Frontal cortex (tissue), 4 donors: ENCODE measurements around the gene CRYBB3. TPM values are rescaled to one million over a fixed set of nuclear protein-coding genes. Genes with fewer than 3 reads are reported as not detected.
"Not testable (repeated sequence)": the region's sequence is repeated elsewhere in the genome, so short reads cannot be mapped to it uniquely, and the experiment has no call there.

ENCODE experiments used
- DNase-seq, 2 donors: peaks; one replicate each; pipeline ENCODE4 v3.0.0; 2012; ENCODE audit warnings: low spot score in 2 of 2
- FAIRE-seq: peaks from 2 replicates; lab custom pipeline; 2012; peaks lifted over from hg19 to GRCh38; lab: Jason Lieb, UNC
- small RNA-seq: library from RNA; depleted of rRNA; stranded (forward); fragments of <200 nt; gene quantifications from one replicate; pipeline ENCODE3, GENCODE V24; 2014
- total RNA-seq: library from RNA; depleted of rRNA; stranded (reverse); fragments of >200 nt; gene quantifications from one replicate; pipeline ENCODE4 v1.2.3, GENCODE V29; 2014
- donor health status: control.
- donor health status: control.
- donor health status: control.

CRYBB3 gene
- total RNA-seq, 1 donor from 2014 or later = not detected

DNA sequence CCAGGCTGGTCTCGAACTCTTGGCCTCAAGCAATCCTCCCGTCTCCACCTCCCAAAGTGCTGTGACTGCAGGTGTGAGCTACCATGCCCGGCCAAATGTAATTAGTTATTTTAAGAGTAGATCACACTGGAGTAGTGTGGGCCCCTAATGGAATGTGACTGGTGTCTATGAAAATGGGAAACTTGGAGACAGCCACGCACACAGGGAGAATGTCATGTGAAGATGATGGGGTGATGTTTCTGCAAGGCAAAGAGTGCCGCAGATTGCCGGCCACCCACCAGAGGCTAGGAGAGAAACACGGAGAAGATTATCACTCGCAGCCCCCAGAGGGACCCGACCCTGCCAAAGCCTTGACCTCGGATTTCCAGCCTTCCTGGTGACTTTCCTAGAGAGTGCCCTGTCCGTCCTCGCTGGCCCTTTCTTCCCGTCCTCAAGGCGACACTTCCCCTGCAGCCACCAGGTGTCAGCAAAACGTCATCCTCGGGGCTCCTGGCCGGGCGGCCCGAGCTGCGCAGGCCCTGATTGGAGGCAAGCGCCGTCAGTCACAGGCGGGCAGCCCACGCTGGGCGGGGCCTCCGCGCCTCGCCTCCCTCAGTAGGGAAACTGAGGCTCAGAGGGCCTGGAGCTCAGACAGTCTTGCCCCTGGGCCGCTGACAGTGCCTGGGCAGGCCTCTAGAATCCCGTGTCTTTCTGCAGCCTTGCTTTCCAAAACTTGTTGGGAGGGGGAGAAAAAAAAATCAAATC lies 36.1 kb downstream of the CRYBB3 start:
- DNase-seq (peak; percentile 48 to 90), FAIRE-seq (no peak)

DNA sequence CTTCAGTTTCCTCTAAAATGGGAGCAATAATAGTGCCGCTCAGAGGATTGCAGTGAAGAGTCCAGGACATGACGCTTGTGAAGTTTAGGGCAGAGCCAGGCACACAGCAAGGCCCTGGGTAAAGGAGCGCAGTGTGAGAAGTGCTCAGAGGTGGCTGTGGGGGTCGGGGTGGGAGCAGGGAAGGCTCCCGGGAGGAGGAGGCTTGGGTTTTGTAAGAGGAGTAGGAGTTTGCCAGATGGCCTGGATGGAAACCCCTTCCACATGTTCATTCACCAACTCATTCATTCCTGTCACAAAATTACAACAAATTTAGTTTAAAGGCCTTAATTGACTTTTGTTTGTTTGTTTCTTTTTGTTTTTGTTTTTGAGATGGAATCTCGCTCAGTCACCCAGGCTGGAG lies 36.8 kb downstream of the CRYBB3 start:
- DNase-seq (no peak), FAIRE-seq (no peak)

DNA sequence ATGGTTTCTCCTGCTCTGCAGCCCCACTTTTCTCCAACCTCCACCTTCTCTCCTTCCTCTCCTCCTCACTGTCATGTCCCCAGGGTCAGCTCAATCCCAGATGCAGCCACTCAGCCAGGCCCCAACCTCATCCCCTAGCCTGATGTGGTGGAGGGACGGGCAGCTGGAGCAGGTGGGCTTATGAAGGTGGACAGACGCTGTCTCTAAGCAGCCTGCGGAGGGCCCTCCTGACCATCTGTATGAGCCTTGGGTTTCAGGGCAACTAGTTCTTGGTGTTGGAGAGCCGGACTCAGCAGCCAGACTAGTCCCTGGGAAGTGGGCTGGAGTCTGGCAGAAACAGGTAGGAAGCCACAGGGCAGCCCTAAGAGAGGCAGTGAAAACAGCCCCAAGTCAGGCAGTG lies 37.8 kb downstream of the CRYBB3 start:
- no peak for FAIRE-seq
- DNase-seq = no peak

DNA sequence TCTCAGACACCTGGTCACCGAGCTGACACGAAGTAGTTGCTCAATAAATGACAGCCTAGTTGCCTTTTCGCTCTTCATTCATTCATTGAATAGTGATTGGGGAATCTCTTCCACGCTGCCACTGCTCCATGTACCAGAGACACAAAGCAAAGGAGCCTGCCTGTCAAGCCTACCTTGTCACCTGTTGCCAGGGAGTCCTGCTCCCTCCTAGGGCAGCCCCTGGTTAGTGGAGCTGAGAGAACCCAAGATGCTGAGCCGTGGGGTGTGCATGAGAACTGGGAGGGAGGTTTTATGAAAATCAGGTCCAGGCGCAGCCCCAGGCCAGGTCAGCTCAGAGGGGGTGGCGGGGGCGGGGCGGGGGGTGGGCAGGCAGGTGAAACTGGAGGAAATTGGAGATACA lies 38.4 kb downstream of the CRYBB3 start:
- DNase-seq, FAIRE-seq: not testable (repeated sequence)

DNA sequence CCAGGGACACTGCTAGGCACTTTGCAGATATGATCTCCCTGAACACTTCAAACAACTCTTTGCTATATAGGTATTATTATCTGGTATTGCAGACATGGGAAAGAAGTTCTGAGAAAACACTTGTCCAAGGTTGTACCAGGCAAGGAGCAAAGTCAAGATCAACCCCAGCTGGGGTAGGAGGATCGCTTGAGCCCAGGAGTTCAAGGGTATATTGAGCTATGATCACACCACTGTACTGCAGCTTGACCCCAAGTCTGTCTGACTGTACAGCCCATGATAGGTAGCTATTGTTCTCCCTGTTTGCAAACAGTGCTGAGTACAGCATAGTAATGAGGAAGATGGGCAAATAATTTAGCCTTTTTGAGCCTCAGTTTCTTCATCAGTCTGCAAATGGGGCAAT lies 55.5 kb downstream of the CRYBB3 start:
- DNase-seq, FAIRE-seq: not testable (repeated sequence)

Small RNA genes within 50 kb of the gene (small RNA-seq; reads per million reads assigned to genes)
- not detected for gene Z99916.2

Other genes with a start within 250 kb of the CRYBB3 start
- 4.1 TPM for gene KIAA1671, start 247.1 kb upstream of the CRYBB3 start, total RNA-seq
- gene CRYBB2, start 19.8 kb downstream of the CRYBB3 start, total RNA-seq = not detected